NOMO-1 treated with DMSO at 0.1 percent for 48 hours (cell line): ENCODE results near the gene ECI1.
A peak's percentile ranks its signal among the peaks of the same experiment; 100 is the strongest.
"Not testable (repeated sequence)": the region's sequence is repeated elsewhere in the genome, so short reads cannot be mapped to it uniquely, and the experiment has no call there.

ENCODE experiments used
- DNase-seq: peaks from one replicate; lab custom pipeline; 2025; ENCODE audit not compliant: unreplicated experiment; lab: John Stamatoyannopoulos, UW

ECI1 gene

GRCh38 chr16:2256531-2257140 is 5.2 kb upstream of the ECI1 start:
- DNase-seq = no peak

- DNase-seq = no peak
These were observed 1.9 kb upstream of the ECI1 start for GRCh38 chr16:2253293-2253692.

GRCh38 chr16:2252806-2253148 is 1.4 kb upstream of the ECI1 start:
- DNase-seq = no peak

- DNase-seq = peak; percentile 10
These were observed 613 bp downstream of the ECI1 start for GRCh38 chr16:2250652-2251295.

GRCh38 chr16:2246301-2246885 is 5.0 kb downstream of the ECI1 start:
- no peak for DNase-seq

GRCh38 chr16:2244926-2245795 is 6.2 kb downstream of the ECI1 start:
- no peak for DNase-seq

GRCh38 chr16:2244301-2244700 is 7.1 kb downstream of the ECI1 start:
- DNase-seq = no peak

GRCh38 chr16:2243781-2244180 is 7.6 kb downstream of the ECI1 start:
- DNase-seq = no peak

- DNase-seq = no peak
These were observed 8.3 kb downstream of the ECI1 start for GRCh38 chr16:2243031-2243528.

- no peak for DNase-seq
These were observed 8.8 kb downstream of the ECI1 start for GRCh38 chr16:2242598-2242997.

- DNase-seq = not testable (repeated sequence)
These were observed 11.1 kb downstream of the ECI1 start for GRCh38 chr16:2240331-2240730.

- no peak for DNase-seq
These were observed 12.3 kb downstream of the ECI1 start for GRCh38 chr16:2238838-2239675.

GRCh38 chr16:2238150-2238837 is 13.1 kb downstream of the ECI1 start:
- DNase-seq = no peak

GRCh38 chr16:2237493-2238149 is 13.8 kb downstream of the ECI1 start:
- DNase-seq = no peak

- no peak for DNase-seq
These were observed 14.3 kb downstream of the ECI1 start for GRCh38 chr16:2237102-2237482.

GRCh38 chr16:2236337-2237101 is 14.9 kb downstream of the ECI1 start, which contains the start of gene DNASE1L2:
TSS of gene DNASE1L2 (plus strand) at chr16:2236444. CDS start at chr16:2236817, 373 bp downstream.
- no peak for DNase-seq

GRCh38 chr16:2235695-2236336 is 15.6 kb downstream of the ECI1 start:
- DNase-seq = no peak

- DNase-seq = no peak
These were observed 16.1 kb downstream of the ECI1 start for GRCh38 chr16:2235234-2235651.
